ENCODE measurements around the gene TMEM147. TPM values are rescaled to one million over a fixed set of nuclear protein-coding genes. Genes with fewer than 3 reads are reported as not detected.

The TMEM147 gene
- total and polyA plus RNA-seq, 2 of the 4 experiments (the other 2 are of a cell fraction) = 67.6 to 108 TPM

DNA sequence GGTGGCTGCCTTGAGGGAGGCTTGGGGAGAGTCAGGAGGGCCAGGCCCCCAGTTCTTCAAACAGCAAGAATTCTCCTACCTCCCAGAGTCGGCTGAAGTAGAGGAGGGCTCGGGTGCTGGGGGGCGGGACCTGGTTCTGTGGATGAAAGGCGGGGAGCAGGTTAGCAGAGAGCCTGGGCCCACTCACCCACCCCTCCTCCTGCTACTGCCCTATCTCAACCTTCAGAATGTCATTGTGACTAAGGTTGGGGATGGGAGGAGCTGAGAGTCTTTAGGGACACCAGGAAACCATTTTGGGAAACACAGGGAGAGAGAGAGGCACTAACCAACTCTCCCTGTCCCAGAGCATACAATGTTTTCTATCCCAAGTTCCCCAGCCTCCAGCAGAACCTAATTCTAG is 42.7 kb upstream of the TMEM147 start:
- H4K20me1 ChIP-seq (ENCODE audit: insufficient read depth, low read length) = no peaks in the 10 kb centered on the region
- ChIA-PET POLR2A (ENCODE audit: unreplicated experiment) (no interaction called here), CTCF (no interaction called here)
- H3K56ac ChIP-seq (ENCODE audit: extremely low read depth, insufficient read depth, low read length) = no peak overlapping the region
- no peak overlapping the region for H2BK20ac ChIP-seq (ENCODE audit: low read depth, low read length)
- H2AK5ac ChIP-seq (ENCODE audit: low read depth, low read length) = no peak overlapping the region
- no peaks in the 10 kb centered on the region for H3K79me1 ChIP-seq (ENCODE audit: low read depth in 1 of 2, low read length in 2 of 2)
- H2BK15ac ChIP-seq (ENCODE audit: low read depth, low read length) = no peak overlapping the region
- TF ChIP-seq NFE2L2 (IDR thresholded peaks at IDR 0.05; ENCODE audit: low read depth, low read length) = no peak
- TF ChIP-seq, protein P1, sequence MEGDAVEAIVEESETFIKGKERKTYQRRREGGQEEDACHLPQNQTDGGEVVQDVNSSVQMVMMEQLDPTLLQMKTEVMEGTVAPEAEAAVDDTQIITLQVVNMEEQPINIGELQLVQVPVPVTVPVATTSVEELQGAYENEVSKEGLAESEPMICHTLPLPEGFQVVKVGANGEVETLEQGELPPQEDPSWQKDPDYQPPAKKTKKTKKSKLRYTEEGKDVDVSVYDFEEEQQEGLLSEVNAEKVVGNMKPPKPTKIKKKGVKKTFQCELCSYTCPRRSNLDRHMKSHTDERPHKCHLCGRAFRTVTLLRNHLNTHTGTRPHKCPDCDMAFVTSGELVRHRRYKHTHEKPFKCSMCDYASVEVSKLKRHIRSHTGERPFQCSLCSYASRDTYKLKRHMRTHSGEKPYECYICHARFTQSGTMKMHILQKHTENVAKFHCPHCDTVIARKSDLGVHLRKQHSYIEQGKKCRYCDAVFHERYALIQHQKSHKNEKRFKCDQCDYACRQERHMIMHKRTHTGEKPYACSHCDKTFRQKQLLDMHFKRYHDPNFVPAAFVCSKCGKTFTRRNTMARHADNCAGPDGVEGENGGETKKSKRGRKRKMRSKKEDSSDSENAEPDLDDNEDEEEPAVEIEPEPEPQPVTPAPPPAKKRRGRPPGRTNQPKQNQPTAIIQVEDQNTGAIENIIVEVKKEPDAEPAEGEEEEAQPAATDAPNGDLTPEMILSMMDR (conservative IDR thresholded peaks at IDR 0.05; ENCODE audit: low read depth, low read length) = no peak
- TF ChIP-seq RFX5 (IDR thresholded peaks at IDR 0.05; ENCODE audit: low read depth, low read length) = no peak
- no peak for TF ChIP-seq POLR2A (IDR thresholded peaks at IDR 0.05; ENCODE audit: low read depth, low read length)
- no peak for TF ChIP-seq RCOR1 (IDR thresholded peaks at IDR 0.05; ENCODE audit: insufficient replicate concordance, low read length)
- no peak for TF ChIP-seq SMC3 (IDR thresholded peaks at IDR 0.05; ENCODE audit: low read depth, low read length)
- dilution Hi-C loops (cut with HindIII; ENCODE audit: low sequenced_read_pairs, unreplicated experiment) = no loop called here
- H4K91ac ChIP-seq (ENCODE audit: insufficient read depth, low read depth, low read length) = no peak overlapping the region
- intact Hi-C loops (cut with micrococcal nuclease) = no loop called here
- H3K4me1 ChIP-seq (ENCODE audit: control insufficient read depth, insufficient read depth, low read length) = no peaks in the 10 kb centered on the region
- H3K27ac ChIP-seq (ENCODE audit: insufficient read depth, low read length) = no peak overlapping the region
- no peak overlapping the region for H2BK120ac ChIP-seq (ENCODE audit: low read depth, low read length)
- no peak overlapping the region for H2AFZ ChIP-seq (replicated peaks; ENCODE audit: low read length, poor library complexity)
- H3K23ac ChIP-seq (ENCODE audit: low read depth, low read length) = no peak overlapping the region
- H2AK9ac ChIP-seq (replicated peaks; ENCODE audit: low read depth, low read length, poor library complexity) = no peak overlapping the region
- in situ Hi-C loops (cut with MboI; ENCODE audit: low sequenced_read_pairs) = no loop called here
- no peak overlapping the region for H4K5ac ChIP-seq (ENCODE audit: low read depth, low read length)
- H2BK5ac ChIP-seq (ENCODE audit: low read depth, low read length, poor library complexity, severe bottlenecking) = no peak overlapping the region
- no peak overlapping the region for H3K14ac ChIP-seq (replicated peaks; ENCODE audit: low read depth, low read length)
- no CpG with 5 or more reads among the region's 4 CpGs for WGBS, 2 experiments (ENCODE audit: extremely low coverage in 2 of 2, insufficient read length in 1 of 2)
- H4K8ac ChIP-seq (ENCODE audit: low read depth in 2 of 2, low read length in 2 of 2) = no peak overlapping the region
- no peaks in the 10 kb centered on the region for H3K9me3 ChIP-seq (ENCODE audit: control insufficient read depth, insufficient read depth, low read length)
- no TSS peak for BruUV-seq (replicated peaks)
- no peak overlapping the region for H3K9ac ChIP-seq (ENCODE audit: low read depth, low read length)
- H3K4ac ChIP-seq (ENCODE audit: low read depth, low read length) = no peak overlapping the region
- H3K4me3 ChIP-seq (ENCODE audit: insufficient read depth, low read depth, low read length) = no peak overlapping the region
- no peak for ATAC-seq (ENCODE audit: low read depth)
- DNase-seq = no peak
- H3K27me3 ChIP-seq (ENCODE audit: control insufficient read depth, insufficient read depth, low read length) = peaks cover 49% of the 10 kb centered on the region
- no peaks in the 10 kb centered on the region for H3K36me3 ChIP-seq (ENCODE audit: control insufficient read depth, insufficient read depth, low read length)
- no peak overlapping the region for H3K4me2 ChIP-seq (ENCODE audit: low read depth, low read length)
- no peak overlapping the region for H3K18ac ChIP-seq (ENCODE audit: low read depth, low read length)
- no peaks in the 10 kb centered on the region; the same call in 1 of the 2 replicates for H3K9me1 ChIP-seq (ENCODE audit: insufficient read depth, low read length)
